ENCODE measurements around the gene LRG1. TPM values are rescaled to one million over a fixed set of nuclear protein-coding genes. Genes with fewer than 3 reads are reported as not detected.
"Not testable (repeated sequence)": the region's sequence is repeated elsewhere in the genome, so short reads cannot be mapped to it uniquely, and the experiment has no call there.

LRG1 gene
- total RNA-seq, 1 donor from 2014 or later, result 1.0 TPM

GRCh38 chr19:4567584-4568071 lies 27.8 kb upstream of the LRG1 start:
- DNase-seq, result peak; percentile 91
- peak overlapping the region; percentile 36 for H3K4me3 Mint-ChIP-seq (ENCODE audit: unreplicated experiment)
- H3K27ac Mint-ChIP-seq (ENCODE audit: unreplicated experiment), result peak overlapping the region; percentile 70
- peak; percentile 95 for TF ChIP-seq CTCF (IDR thresholded peaks at IDR 0.05; ENCODE audit: partially characterized antibody, unreplicated experiment)
- peaks cover 19% of the 10 kb centered on the region for H3K4me1 Mint-ChIP-seq (ENCODE audit: low read depth, unreplicated experiment)
- peaks cover 21% of the 10 kb centered on the region for H3K9me3 Mint-ChIP-seq (ENCODE audit: unreplicated experiment)
- H3K36me3 Mint-ChIP-seq (ENCODE audit: unreplicated experiment), result peaks cover 6% of the 10 kb centered on the region
- H3K27me3 Mint-ChIP-seq (ENCODE audit: unreplicated experiment), result peaks cover 18% of the 10 kb centered on the region

- no peak for TF ChIP-seq CTCF (IDR thresholded peaks at IDR 0.05; ENCODE audit: partially characterized antibody, unreplicated experiment)
- Mint-ChIP-seq H3K27me3 (ENCODE audit: unreplicated experiment) (peaks cover 18% of the 10 kb centered on the region), H3K9me3 (ENCODE audit: unreplicated experiment) (peaks cover 19% of the 10 kb centered on the region), H3K4me1 (ENCODE audit: low read depth, unreplicated experiment) (peaks cover 19% of the 10 kb centered on the region), H3K27ac (ENCODE audit: unreplicated experiment) (peak overlapping the region; percentile 64), H3K36me3 (ENCODE audit: unreplicated experiment) (peaks cover 6% of the 10 kb centered on the region), H3K4me3 (ENCODE audit: unreplicated experiment) (peak overlapping the region; percentile 58)
- no peak for DNase-seq
Observed at GRCh38 chr19:4566402-4567051, 26.7 kb upstream of the LRG1 start.

- H3K36me3 Mint-ChIP-seq (ENCODE audit: unreplicated experiment); H3K27ac Mint-ChIP-seq (ENCODE audit: unreplicated experiment); DNase-seq; H3K4me1 Mint-ChIP-seq (ENCODE audit: low read depth, unreplicated experiment); H3K4me3 Mint-ChIP-seq (ENCODE audit: unreplicated experiment): not testable (repeated sequence)
- H3K27me3 Mint-ChIP-seq (ENCODE audit: unreplicated experiment), result peaks cover 11% of the 10 kb centered on the region
- H3K9me3 Mint-ChIP-seq (ENCODE audit: unreplicated experiment), result peaks cover 12% of the 10 kb centered on the region
Observed at GRCh38 chr19:4563562-4563961, 23.7 kb upstream of the LRG1 start.

GRCh38 chr19:4562085-4562484 lies 22.2 kb upstream of the LRG1 start:
- Mint-ChIP-seq H3K27me3 (ENCODE audit: unreplicated experiment) (peaks cover 10% of the 10 kb centered on the region), H3K9me3 (ENCODE audit: unreplicated experiment) (peaks cover 12% of the 10 kb centered on the region)
- H3K27ac Mint-ChIP-seq (ENCODE audit: unreplicated experiment); H3K36me3 Mint-ChIP-seq (ENCODE audit: unreplicated experiment); H3K4me1 Mint-ChIP-seq (ENCODE audit: low read depth, unreplicated experiment); H3K4me3 Mint-ChIP-seq (ENCODE audit: unreplicated experiment); DNase-seq: not testable (repeated sequence)

GRCh38 chr19:4559569-4559968 lies 19.7 kb upstream of the LRG1 start, which contains the start of gene SEMA6B:
SEMA6B (minus strand) TSS chr19:4559684; CDS start chr19:4558457, 1,227 bp downstream.
- DNase-seq, result no peak
- H3K27ac Mint-ChIP-seq (ENCODE audit: unreplicated experiment), result no peak within 1 kb of the TSS
- H3K27me3 Mint-ChIP-seq (ENCODE audit: unreplicated experiment), result peaks cover 8% of the 10 kb centered on the region
- H3K4me1 Mint-ChIP-seq (ENCODE audit: low read depth, unreplicated experiment), result no peaks in the 10 kb centered on the region
- peaks cover 2% of the 10 kb centered on the region for H3K36me3 Mint-ChIP-seq (ENCODE audit: unreplicated experiment)
- no peak for TF ChIP-seq CTCF (IDR thresholded peaks at IDR 0.05; ENCODE audit: partially characterized antibody, unreplicated experiment)
- no peak within 1 kb of the TSS for H3K4me3 Mint-ChIP-seq (ENCODE audit: unreplicated experiment)
- H3K9me3 Mint-ChIP-seq (ENCODE audit: unreplicated experiment), result peaks cover 12% of the 10 kb centered on the region
